ENCODE measurements around the gene TMPRSS5. TPM values are rescaled to one million over a fixed set of nuclear protein-coding genes. Genes with fewer than 3 reads are reported as not detected.

Gene TMPRSS5
- total RNA-seq, 1 donor from 2014 or later, result 0.34 TPM

GRCh38 chr11:113677685-113678084 lies 28.4 kb downstream of the TMPRSS5 start:
- no peak overlapping the region for H3K27ac ChIP-seq (ENCODE audit: low read depth, low read length)
- no peaks in the 10 kb centered on the region for H4K20me1 ChIP-seq (ENCODE audit: insufficient read depth, low read length)
- peaks cover 43% of the 10 kb centered on the region for H3K4me1 ChIP-seq (ENCODE audit: insufficient read depth, low read length)
- no peak overlapping the region for H3K4me2 ChIP-seq (ENCODE audit: low read length)
- FAIRE-seq (no peak), DNase-seq (ENCODE audit: low read depth) (no peak)
- TF ChIP-seq EZH2 (IDR thresholded peaks at IDR 0.05; ENCODE audit: insufficient read depth, low read length), result no peak
- TF ChIP-seq CTCF (IDR thresholded peaks at IDR 0.05; ENCODE audit: insufficient read depth, low read depth, low read length), result no peak
- peaks cover 33% of the 10 kb centered on the region for H3K4me1 Mint-ChIP-seq (ENCODE audit: low read depth, unreplicated experiment)
- H3K27me3 Mint-ChIP-seq (ENCODE audit: low read depth, unreplicated experiment), result peaks cover 30% of the 10 kb centered on the region
- H2AFZ ChIP-seq (ENCODE audit: low read depth, low read length), result no peak overlapping the region
- no peaks in the 10 kb centered on the region for H3K79me2 ChIP-seq (ENCODE audit: insufficient read depth, low read length)
- no peak overlapping the region for H3K9ac ChIP-seq (ENCODE audit: low read length)
- no peak overlapping the region for H3K27ac Mint-ChIP-seq (ENCODE audit: unreplicated experiment)
- no peaks in the 10 kb centered on the region for H3K36me3 ChIP-seq (ENCODE audit: insufficient read depth, low read length)
- H3K27me3 ChIP-seq (ENCODE audit: insufficient read depth, low read length), result no peaks in the 10 kb centered on the region
- peaks cover 2% of the 10 kb centered on the region for H3K36me3 Mint-ChIP-seq (ENCODE audit: low read depth, unreplicated experiment)
- no peak overlapping the region for H3K4me3 Mint-ChIP-seq (ENCODE audit: unreplicated experiment)
- no peaks in the 10 kb centered on the region for H3K9me3 ChIP-seq (ENCODE audit: insufficient read depth, low read depth, low read length)
- no peak overlapping the region for H3K4me3 ChIP-seq (ENCODE audit: insufficient read depth, low read depth, low read length)
- peaks cover 4% of the 10 kb centered on the region for H3K9me3 Mint-ChIP-seq (ENCODE audit: unreplicated experiment)

- Histone ChIP-seq H3K27ac (ENCODE audit: low read depth, low read length) (peak overlapping the region; percentile 80), H2AFZ (ENCODE audit: low read depth, low read length) (peak overlapping the region; percentile 7), H3K4me2 (ENCODE audit: low read length) (peak overlapping the region; percentile 76), H3K4me3 (ENCODE audit: insufficient read depth, low read depth, low read length) (no peak overlapping the region), H3K36me3 (ENCODE audit: insufficient read depth, low read length) (no peaks in the 10 kb centered on the region), H3K9ac (ENCODE audit: low read length) (peak overlapping the region; percentile 74), H3K27me3 (ENCODE audit: insufficient read depth, low read length) (no peaks in the 10 kb centered on the region), H3K9me3 (ENCODE audit: insufficient read depth, low read depth, low read length) (no peaks in the 10 kb centered on the region), H3K4me1 (ENCODE audit: insufficient read depth, low read length) (peaks cover 28% of the 10 kb centered on the region), H3K79me2 (ENCODE audit: insufficient read depth, low read length) (no peaks in the 10 kb centered on the region), H4K20me1 (ENCODE audit: insufficient read depth, low read length) (no peaks in the 10 kb centered on the region)
- no peak for FAIRE-seq
- Mint-ChIP-seq H3K27me3 (ENCODE audit: low read depth, unreplicated experiment) (peaks cover 24% of the 10 kb centered on the region), H3K4me3 (ENCODE audit: unreplicated experiment) (no peak overlapping the region), H3K27ac (ENCODE audit: unreplicated experiment) (peak overlapping the region; percentile 73), H3K4me1 (ENCODE audit: low read depth, unreplicated experiment) (peaks cover 29% of the 10 kb centered on the region), H3K36me3 (ENCODE audit: low read depth, unreplicated experiment) (peaks cover 2% of the 10 kb centered on the region), H3K9me3 (ENCODE audit: unreplicated experiment) (peaks cover 2% of the 10 kb centered on the region)
- TF ChIP-seq EZH2 (IDR thresholded peaks at IDR 0.05; ENCODE audit: insufficient read depth, low read length) (no peak), CTCF (IDR thresholded peaks at IDR 0.05; ENCODE audit: insufficient read depth, low read depth, low read length) (no peak)
- no peak for DNase-seq (ENCODE audit: low read depth)
These were observed 30.5 kb downstream of the TMPRSS5 start for GRCh38 chr11:113675565-113675964.

GRCh38 chr11:113675003-113675561 lies 31.0 kb downstream of the TMPRSS5 start:
- no peaks in the 10 kb centered on the region for H3K27me3 ChIP-seq (ENCODE audit: insufficient read depth, low read length)
- peak; percentile 95 for FAIRE-seq
- peak overlapping the region; percentile 76 for H3K4me2 ChIP-seq (ENCODE audit: low read length)
- H3K36me3 ChIP-seq (ENCODE audit: insufficient read depth, low read length), result no peaks in the 10 kb centered on the region
- DNase-seq (ENCODE audit: low read depth), result peak; percentile 98
- peaks cover 2% of the 10 kb centered on the region for H3K9me3 Mint-ChIP-seq (ENCODE audit: unreplicated experiment)
- no peaks in the 10 kb centered on the region for H3K79me2 ChIP-seq (ENCODE audit: insufficient read depth, low read length)
- H3K4me3 ChIP-seq (ENCODE audit: insufficient read depth, low read depth, low read length), result no peak overlapping the region
- peaks cover 23% of the 10 kb centered on the region for H3K27me3 Mint-ChIP-seq (ENCODE audit: low read depth, unreplicated experiment)
- H4K20me1 ChIP-seq (ENCODE audit: insufficient read depth, low read length), result no peaks in the 10 kb centered on the region
- TF ChIP-seq EZH2 (IDR thresholded peaks at IDR 0.05; ENCODE audit: insufficient read depth, low read length) (no peak), CTCF (IDR thresholded peaks at IDR 0.05; ENCODE audit: insufficient read depth, low read depth, low read length) (no peak)
- H2AFZ ChIP-seq (ENCODE audit: low read depth, low read length), result no peak overlapping the region
- peaks cover 29% of the 10 kb centered on the region for H3K4me1 Mint-ChIP-seq (ENCODE audit: low read depth, unreplicated experiment)
- peaks cover 28% of the 10 kb centered on the region for H3K4me1 ChIP-seq (ENCODE audit: insufficient read depth, low read length)
- H3K4me3 Mint-ChIP-seq (ENCODE audit: unreplicated experiment), result no peak overlapping the region
- no peaks in the 10 kb centered on the region for H3K9me3 ChIP-seq (ENCODE audit: insufficient read depth, low read depth, low read length)
- peak overlapping the region; percentile 74 for H3K9ac ChIP-seq (ENCODE audit: low read length)
- H3K36me3 Mint-ChIP-seq (ENCODE audit: low read depth, unreplicated experiment), result peaks cover 2% of the 10 kb centered on the region
- H3K27ac Mint-ChIP-seq (ENCODE audit: unreplicated experiment), result peak overlapping the region; percentile 73
- peak overlapping the region; percentile 80 for H3K27ac ChIP-seq (ENCODE audit: low read depth, low read length)
